NCI-H2107 treated with DMSO at 0.1 percent for 48 hours (cell line): ENCODE measurements around the gene CHST15.

Source experiments
- DNase-seq: peaks from one replicate; lab custom pipeline; 2025; ENCODE audit not compliant: unreplicated experiment; lab: John Stamatoyannopoulos, UW

Gene CHST15

DNA sequence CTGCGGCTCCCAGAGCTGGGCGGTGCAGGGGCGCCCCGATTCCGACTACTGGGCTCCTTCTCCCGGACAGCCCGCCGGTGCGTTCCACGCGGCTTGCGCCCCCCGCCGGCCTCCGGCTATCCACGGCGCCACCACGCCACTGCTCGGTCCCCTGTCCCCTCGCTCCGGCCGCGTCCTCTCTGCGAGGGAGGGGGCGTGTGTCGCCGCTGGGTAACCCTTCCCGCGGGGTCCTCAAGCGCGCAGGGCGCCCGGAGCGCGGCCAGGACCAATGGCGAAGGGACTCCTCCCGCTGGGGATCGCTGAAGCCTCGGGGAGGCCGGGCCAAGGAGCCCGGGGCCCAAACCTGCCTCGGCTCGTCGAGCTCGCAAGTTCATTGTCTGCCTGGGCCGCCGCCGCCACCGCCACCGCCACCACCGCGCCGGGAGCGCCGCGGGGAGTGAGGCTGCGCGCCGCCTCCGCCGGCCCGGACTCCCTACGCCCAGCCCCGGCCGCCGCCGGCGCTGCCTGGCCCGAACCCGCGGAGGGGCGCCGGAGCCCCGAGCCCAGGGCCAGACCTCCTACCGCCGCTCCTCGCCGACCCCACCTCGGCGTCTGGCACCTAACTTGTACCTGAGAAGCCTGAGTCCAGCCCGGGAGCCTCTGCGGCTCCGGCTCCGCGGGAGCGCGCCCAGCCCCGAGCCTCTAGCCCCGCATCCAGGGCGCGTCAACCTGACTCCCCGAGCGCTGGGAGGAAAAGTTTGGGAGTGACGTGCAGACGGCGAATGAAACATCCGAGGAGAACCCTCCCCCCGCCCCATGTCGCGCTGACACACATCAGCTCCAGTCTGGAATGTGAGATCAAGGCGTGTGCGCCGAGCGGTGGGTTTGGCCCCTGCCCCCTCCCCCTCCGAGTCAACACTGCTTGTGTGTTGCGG, at the start of gene CHST15:
Gene CHST15 (minus strand): TSS at position 739 of the 914 bp plus-strand sequence. CDS start 47,386 bp downstream, outside the sequence.
- DNase-seq, result no peak

GRCh38 chr10:124142960-124143359, 49.6 kb upstream of the CHST15 start:
- no peak for DNase-seq

DNA sequence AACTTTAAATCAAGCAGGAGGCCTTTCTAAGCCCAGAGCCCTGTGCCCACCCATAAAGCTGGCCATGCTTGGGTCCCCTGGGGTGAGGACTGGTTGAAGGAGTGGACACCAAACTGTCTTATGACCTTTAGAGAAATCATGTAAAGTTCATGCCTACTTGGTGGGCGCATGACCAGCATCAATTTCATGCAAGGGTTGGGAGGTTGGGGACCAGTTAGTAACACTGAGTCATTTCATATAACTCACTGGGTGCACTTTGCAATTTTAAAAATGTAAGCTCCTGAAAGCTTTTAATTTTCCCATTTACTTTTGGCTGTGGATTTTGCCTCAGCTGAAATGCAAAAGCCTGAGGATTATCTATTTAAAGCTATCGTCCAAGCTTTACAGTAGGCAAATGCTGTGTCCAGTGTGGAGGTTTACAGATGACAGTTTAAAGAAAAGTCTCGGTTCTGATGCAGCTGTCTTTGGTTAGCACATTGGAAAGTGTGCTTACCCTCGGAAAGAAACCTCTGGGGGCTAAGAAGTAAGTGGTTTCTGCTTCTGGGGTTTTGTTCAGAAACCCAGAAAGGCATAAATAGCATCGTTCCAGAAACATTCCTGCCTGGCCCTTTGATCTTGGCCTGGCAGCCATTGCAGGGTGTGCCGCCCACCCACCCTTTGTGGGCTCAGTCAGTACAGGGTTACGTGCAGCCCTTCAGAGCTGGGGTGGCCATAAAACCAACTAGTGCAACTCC, 48.8 kb upstream of the CHST15 start:
- no peak for DNase-seq

GRCh38 chr10:124138883-124139348, 45.5 kb upstream of the CHST15 start:
- no peak for DNase-seq

DNA sequence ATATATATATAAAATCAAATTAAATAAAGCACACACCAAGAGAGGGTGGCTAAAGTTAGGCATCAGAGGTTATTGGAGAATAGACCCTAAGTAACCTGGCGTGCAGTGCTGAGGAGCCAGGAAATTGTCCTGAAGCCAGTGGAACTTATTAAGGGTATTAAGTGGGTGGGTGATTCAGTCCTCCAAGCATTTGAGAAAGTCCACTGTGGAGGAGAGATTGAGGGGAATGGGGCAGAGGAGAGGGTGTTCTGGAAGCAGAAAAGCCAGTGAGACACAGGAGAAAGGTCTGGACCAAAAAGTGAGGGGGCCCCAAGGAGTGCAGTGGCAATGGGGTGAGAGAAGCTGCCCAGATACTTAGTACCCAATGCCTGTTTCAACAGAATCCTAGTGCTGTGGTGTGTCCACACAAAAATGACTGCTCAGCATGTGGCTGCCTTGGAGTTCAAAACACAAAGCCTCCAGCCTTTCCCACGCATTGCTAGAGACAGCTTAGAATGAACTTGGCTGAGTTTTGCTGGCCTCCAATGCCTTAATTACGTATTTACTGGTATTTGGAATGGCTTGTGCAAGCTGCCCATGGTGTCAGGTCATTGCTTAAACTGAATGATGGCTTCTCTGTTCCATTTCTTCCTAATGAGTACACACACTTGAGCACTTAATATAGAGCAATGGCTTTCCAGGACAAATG, 44.9 kb upstream of the CHST15 start:
- no peak for DNase-seq

DNA sequence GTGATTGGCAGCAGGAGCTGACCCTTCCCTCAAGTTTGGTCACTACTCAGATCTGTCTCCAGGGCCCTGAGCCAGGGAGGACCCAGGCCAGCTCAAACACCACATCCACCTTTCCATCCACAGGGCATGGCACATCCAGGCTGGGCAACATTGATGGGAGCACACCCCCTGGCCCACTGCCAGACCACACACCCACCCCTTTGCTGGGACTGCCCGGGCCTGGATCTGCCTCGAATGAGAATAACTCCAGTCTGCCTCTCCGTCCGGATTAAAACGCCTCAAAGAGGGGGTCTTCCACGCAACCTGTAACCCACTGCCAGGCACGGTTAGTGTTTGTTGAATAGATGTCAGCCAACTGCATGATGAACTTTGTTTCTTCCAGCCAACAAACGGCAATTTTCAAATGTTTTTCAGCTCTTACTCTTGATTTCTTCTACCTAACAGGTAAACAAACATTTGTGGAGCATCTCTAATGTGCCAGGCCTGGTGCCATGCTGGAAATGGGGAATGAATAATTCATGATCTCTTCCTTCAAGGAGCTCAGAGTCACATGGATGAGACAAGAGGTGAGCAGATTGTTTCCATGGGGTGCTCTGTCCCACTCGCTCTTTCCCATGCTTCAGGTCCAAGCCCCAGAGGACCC, 41.0 kb upstream of the CHST15 start:
- no peak for DNase-seq

GRCh38 chr10:124132876-124133275, 39.5 kb upstream of the CHST15 start:
- no peak for DNase-seq

- no peak for DNase-seq
Measured at GRCh38 chr10:124132306-124132705, 38.9 kb upstream of the CHST15 start.

DNA sequence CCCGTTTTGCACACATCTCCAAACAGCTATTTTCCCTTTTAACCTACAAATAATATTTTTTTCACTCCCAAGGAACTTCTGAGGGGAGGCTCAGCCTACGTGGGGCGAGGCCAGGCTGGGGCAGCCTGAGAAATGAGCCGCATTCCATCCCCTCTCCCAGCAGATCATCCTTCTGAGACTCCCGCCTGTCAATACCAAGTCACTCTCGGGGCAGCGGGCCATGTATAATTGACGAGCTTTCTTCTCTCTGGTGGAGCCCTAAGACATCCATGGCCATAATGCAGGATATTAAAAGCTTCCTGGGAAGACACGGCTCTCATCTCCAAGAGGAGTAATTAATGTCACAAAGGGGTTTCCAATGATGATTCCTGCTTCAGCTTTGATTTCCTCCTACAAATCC, 37.8 kb upstream of the CHST15 start:
- no peak for DNase-seq

DNA sequence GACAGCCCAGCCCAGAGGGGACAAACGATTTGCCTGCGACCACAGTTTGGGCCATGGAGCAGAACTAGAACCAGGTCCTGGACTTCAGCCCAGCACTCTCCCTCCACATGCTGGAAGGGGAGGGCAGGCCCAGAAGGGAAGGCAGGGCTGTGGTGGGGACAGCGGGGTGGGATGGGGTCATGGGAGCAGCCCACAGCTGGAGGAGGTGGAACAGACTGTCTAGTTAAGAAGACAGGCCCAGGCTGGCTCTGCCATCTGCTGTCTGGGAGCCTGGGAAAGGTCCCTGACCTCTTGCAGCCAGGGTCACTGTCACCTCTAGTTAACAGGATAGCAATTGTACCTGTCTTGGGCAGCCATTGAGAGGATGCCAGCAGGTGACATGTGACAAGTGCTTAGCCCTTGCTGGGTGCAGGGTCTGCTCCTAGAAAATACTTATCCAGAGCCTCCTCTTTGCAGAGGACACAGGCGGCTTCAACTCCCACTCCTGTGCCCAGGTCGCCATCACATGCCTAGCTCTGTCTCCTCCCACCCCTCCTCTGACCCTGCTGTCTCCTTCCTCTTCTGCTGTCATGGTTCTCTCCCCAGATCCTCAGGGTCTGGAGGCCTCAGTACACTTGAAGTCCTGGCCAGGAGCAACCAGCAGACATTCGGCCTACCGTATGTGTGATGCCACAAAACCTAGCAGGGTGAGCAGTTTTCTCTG, 37.0 kb upstream of the CHST15 start:
- no peak for DNase-seq

DNA sequence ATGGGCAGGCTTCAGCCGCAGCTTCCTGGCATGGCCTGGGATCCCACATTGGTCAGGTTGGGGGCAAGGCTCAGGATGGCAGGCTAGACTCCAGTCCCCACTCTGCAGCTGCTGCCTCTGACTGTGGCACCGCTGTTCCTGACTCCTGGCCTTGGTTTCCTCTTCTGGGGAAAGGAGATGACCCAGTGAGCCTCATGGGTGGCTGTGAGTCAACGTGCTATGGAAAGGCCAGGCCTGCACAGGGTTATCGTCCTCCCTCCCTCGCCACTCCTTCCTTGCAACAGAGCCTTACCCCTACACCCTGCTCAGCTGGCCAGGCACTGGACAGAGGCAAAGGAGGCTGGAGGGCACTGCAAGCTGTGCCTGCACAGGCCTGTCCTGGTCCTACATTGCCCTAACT, 36.1 kb upstream of the CHST15 start:
- DNase-seq, result no peak

- no peak for DNase-seq
Measured at GRCh38 chr10:124128811-124129145, 35.4 kb upstream of the CHST15 start.

DNA sequence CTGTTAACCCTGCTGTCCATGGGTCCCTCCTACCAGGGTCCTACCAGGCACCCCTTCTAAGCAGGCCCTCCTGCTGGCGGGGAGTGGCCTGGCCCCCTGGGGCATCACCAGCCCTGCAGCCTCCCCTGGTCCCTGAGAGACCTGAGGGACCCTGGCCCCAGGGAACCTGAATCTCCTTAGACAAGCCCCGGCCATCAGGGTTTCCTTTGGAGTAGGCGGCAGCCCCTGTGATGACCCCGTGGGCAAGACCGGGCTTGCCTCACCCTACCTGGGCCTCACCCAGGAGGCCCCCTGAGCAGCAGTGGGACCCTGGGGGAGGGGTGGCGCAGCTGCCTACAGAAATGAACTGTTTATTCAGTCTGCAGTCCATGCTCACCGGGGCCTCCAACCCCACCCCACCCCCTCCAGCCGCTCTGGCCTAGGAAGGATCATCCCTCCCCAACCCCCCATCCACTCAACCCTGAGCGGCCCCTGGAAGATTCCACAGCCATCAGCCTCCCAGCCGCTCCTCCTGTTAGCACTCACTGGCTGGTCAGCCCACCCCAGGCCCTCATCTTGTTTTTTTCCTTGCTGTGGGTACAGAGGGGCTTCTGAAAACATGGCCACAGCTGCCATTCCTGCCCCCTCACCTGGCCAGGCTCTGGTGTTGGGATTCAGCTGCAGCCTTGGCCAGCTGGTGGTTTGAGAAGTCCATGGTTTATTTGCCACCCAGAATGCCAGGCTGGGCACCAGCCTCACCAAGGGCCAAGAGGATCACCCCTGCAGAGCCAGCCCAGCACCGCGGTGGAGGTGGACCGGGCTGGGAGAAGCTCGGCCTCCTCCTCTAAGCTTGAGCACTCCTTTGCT, 34.8 kb upstream of the CHST15 start:
- no peak for DNase-seq

GRCh38 chr10:124127563-124127962, 34.2 kb upstream of the CHST15 start:
- DNase-seq, result no peak

DNA sequence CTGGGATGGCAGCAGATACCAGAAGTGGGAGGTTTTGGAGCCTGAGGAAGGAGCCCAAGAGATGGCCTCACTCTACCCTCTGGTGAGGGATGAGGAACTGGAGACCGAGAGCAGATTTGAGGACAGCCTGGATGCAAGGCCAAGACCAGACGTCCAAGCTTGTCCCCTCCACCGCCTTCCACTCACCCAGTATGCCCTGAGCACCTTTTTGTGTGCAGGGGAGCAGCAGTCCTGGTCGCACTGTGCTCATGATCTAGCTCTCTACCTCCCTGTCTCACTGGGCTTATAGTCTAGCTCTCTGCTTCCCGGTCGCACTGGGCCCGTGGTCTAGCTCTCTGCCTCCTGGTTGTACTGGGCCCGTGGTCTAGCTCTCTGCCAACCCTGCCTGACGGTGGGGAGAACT, 33.6 kb upstream of the CHST15 start:
- no peak for DNase-seq

DNA sequence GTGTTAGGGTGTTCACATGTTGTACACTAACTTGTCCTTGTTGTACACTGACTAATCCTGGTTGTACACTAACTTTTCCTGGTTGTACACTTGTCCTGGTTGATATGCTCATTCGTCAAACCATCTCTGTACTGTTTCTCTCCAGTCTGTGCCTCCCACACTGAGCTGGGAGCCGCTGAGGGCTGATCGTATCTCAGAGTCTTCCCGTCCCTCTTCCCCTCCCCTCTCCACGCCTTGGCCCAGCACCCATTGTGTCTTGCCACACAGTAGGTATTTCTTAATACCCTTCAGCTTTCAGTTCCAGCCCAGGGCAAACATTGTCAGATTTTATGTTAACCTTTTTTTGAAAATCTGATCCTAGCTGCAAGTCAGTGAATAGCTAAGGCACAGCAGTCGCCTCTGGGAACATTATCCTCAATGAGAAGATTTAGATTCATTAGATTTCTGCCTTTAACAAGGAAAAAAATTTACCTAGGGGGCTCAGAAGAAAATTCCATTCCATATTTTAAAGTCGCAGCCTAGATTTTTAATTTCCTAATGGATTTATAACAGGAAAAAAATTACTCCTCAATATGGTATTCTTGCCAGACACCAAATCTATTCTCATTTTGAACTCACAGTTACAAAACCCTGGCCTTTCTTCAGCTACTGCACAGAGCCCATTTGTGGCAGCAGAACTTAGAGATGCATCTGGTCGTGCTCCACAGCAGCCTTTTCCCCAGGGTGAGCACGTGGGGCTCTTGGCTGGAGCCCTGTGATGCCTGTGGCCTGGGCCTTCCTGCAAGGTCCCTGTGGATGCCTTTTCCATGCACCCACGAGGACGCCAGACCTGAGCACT, 33.0 kb upstream of the CHST15 start:
- DNase-seq, result no peak

- no peak for DNase-seq
Measured at GRCh38 chr10:124125305-124126116, 32.1 kb upstream of the CHST15 start.

GRCh38 chr10:124124769-124125161, 31.4 kb upstream of the CHST15 start:
- DNase-seq, result no peak
